HFFc6 (cell line): ENCODE data around the gene FKBP3. TPM values are rescaled to one million over a fixed set of nuclear protein-coding genes. Genes with fewer than 3 reads are reported as not detected.

Experiments
- DNase-seq: peaks from one replicate; pipeline ENCODE4 v3.0.0-alpha.2; 2018
- H3K27ac Mint-ChIP-seq: 2 replicates; pipeline ENCODE4 v1.8.0; 2020; ENCODE audit warnings: mild to moderate bottlenecking, mixed read lengths
- H3K27me3 Mint-ChIP-seq: 2 replicates; pipeline ENCODE4 v1.8.0; 2021; ENCODE audit warnings: mild to moderate bottlenecking, moderate library complexity, mixed read lengths; ENCODE audit not compliant: insufficient read depth
- H3K36me3 Mint-ChIP-seq: 2 replicates; pipeline ENCODE4 v1.8.0; 2021; ENCODE audit warnings: low read depth, mixed read lengths
- H3K4me1 Mint-ChIP-seq: 2 replicates; pipeline ENCODE4 v1.8.0; 2020; ENCODE audit warnings: low read depth, mixed read lengths
- H3K4me3 Mint-ChIP-seq: 2 replicates; pipeline ENCODE4 v1.8.0; 2020; ENCODE audit warnings: mild to moderate bottlenecking, moderate library complexity, mixed read lengths
- H3K9me3 Mint-ChIP-seq: 2 replicates; pipeline ENCODE4 v1.8.0; 2020; ENCODE audit warnings: mild to moderate bottlenecking, mixed read lengths
- CTCF ChIP-seq: fragments of 200-600 bp; sonication (generic); IDR thresholded peaks from 2 replicates; pipeline ENCODE4 v1.5.0; 2021; ENCODE audit warnings: antibody characterized with exemption, mild to moderate bottlenecking
- total RNA-seq, 6 experiments: library from RNA; stranded (reverse); fragmentation: NEBNext Ultra II Directional; extraction: Animal tissue kit (Norgen Biotek cat#: 25700); gene quantifications; 2 replicates in 1 of 6; 3 replicates in 5 of 6; pipeline ENCODE4 v1.2.3, GENCODE V29; 2021

The FKBP3 gene
- total RNA-seq, 6 experiments from 2014 or later, result 75.6 to 89.0 (median 79.5) TPM

GRCh38 chr14:45114327-45114726 lies 20.0 kb downstream of the FKBP3 start:
- TF ChIP-seq CTCF, result no peak
- DNase-seq, result no peak
- Mint-ChIP-seq H3K36me3 (peaks cover 24% of the 10 kb centered on the region), H3K4me3 (no peak overlapping the region), H3K27ac (no peak overlapping the region), H3K4me1 (peaks cover 17% of the 10 kb centered on the region), H3K27me3 (no peaks in the 10 kb centered on the region), H3K9me3 (no peaks in the 10 kb centered on the region)

- peak overlapping the region; percentile 60 for H3K27ac Mint-ChIP-seq
- TF ChIP-seq CTCF, result no peak
- H3K4me1 Mint-ChIP-seq, result peaks cover 17% of the 10 kb centered on the region
- DNase-seq, result no peak
- no peaks in the 10 kb centered on the region; the same call in 1 of the 2 replicates for H3K27me3 Mint-ChIP-seq
- no peak overlapping the region for H3K4me3 Mint-ChIP-seq
- H3K36me3 Mint-ChIP-seq, result peaks cover 18% of the 10 kb centered on the region
- no peaks in the 10 kb centered on the region for H3K9me3 Mint-ChIP-seq
Measured at GRCh38 chr14:45112896-45113781, 21.1 kb downstream of the FKBP3 start.

GRCh38 chr14:45104561-45104960 lies 29.7 kb downstream of the FKBP3 start:
- no peak for DNase-seq
- no peak overlapping the region for H3K27ac Mint-ChIP-seq
- H3K36me3 Mint-ChIP-seq, result peaks cover 3% of the 10 kb centered on the region
- no peaks in the 10 kb centered on the region for H3K9me3 Mint-ChIP-seq
- H3K27me3 Mint-ChIP-seq, result no peaks in the 10 kb centered on the region; the same call in 1 of the 2 replicates
- no peak for TF ChIP-seq CTCF
- no peak overlapping the region for H3K4me3 Mint-ChIP-seq
- H3K4me1 Mint-ChIP-seq, result no peaks in the 10 kb centered on the region

GRCh38 chr14:45103806-45104205 lies 30.5 kb downstream of the FKBP3 start:
- no peaks in the 10 kb centered on the region for H3K4me1 Mint-ChIP-seq
- peaks cover 10% of the 10 kb centered on the region for H3K36me3 Mint-ChIP-seq
- H3K4me3 Mint-ChIP-seq, result no peak overlapping the region
- H3K27ac Mint-ChIP-seq, result no peak overlapping the region
- TF ChIP-seq CTCF, result no peak
- H3K27me3 Mint-ChIP-seq, result no peaks in the 10 kb centered on the region; the same call in none of the 2 replicates
- DNase-seq, result no peak
- H3K9me3 Mint-ChIP-seq, result no peaks in the 10 kb centered on the region

GRCh38 chr14:45096218-45096617 lies 38.1 kb downstream of the FKBP3 start:
- no peaks in the 10 kb centered on the region; the same call in 1 of the 2 replicates for H3K27me3 Mint-ChIP-seq
- H3K4me1 Mint-ChIP-seq, result peaks cover 18% of the 10 kb centered on the region
- no peak for TF ChIP-seq CTCF
- no peak for DNase-seq
- peaks cover 37% of the 10 kb centered on the region for H3K36me3 Mint-ChIP-seq
- H3K4me3 Mint-ChIP-seq, result no peak overlapping the region
- no peaks in the 10 kb centered on the region for H3K9me3 Mint-ChIP-seq
- H3K27ac Mint-ChIP-seq, result no peak overlapping the region
